ENCODE measurements around the gene EXOC7.
"Not testable (repeated sequence)": the region's sequence is repeated elsewhere in the genome, so short reads cannot be mapped to it uniquely, and the experiment has no call there.

The EXOC7 gene

GRCh38 chr17:76051561-76051960, 52.0 kb downstream of the EXOC7 start:
- no peak for DNase-seq
- H3K4me3 Mint-ChIP-seq: no peak overlapping the region
- no peak for ATAC-seq (replicated peaks)
- H3K9me3 Mint-ChIP-seq: no peaks in the 10 kb centered on the region
- H3K4me1 Mint-ChIP-seq (ENCODE audit: low read depth in 2 of 2): peaks cover 8 to 16% of the 10 kb centered on the region in 2 donors
- no peak overlapping the region for H3K27ac Mint-ChIP-seq
- peaks cover 81% of the 10 kb centered on the region for H3K36me3 Mint-ChIP-seq (ENCODE audit: insufficient read depth)
- H3K27me3 Mint-ChIP-seq: no peaks in the 10 kb centered on the region

- H3K4me3 Mint-ChIP-seq: no peak overlapping the region
- DNase-seq (no peak), ATAC-seq (replicated peaks) (no peak)
- no peak overlapping the region for H3K27ac Mint-ChIP-seq
- peaks cover 81% of the 10 kb centered on the region for H3K36me3 Mint-ChIP-seq (ENCODE audit: insufficient read depth)
- no peaks in the 10 kb centered on the region for H3K9me3 Mint-ChIP-seq
- peaks cover 8 to 13% of the 10 kb centered on the region in 2 donors for H3K4me1 Mint-ChIP-seq (ENCODE audit: low read depth in 2 of 2)
- H3K27me3 Mint-ChIP-seq: no peaks in the 10 kb centered on the region
Measured at GRCh38 chr17:76050538-76051467, 52.8 kb downstream of the EXOC7 start.

GRCh38 chr17:76049836-76050537, 53.6 kb downstream of the EXOC7 start:
- Mint-ChIP-seq H3K4me1 (ENCODE audit: low read depth in 2 of 2) (peaks cover 8 to 13% of the 10 kb centered on the region in 2 donors), H3K27me3 (no peaks in the 10 kb centered on the region), H3K36me3 (ENCODE audit: insufficient read depth) (peaks cover 81% of the 10 kb centered on the region), H3K9me3 (no peaks in the 10 kb centered on the region), H3K27ac (peak overlapping the region in 1 of 2 donors; percentile 70), H3K4me3 (no peak overlapping the region)
- DNase-seq: no peak
- no peak for ATAC-seq (replicated peaks)

GRCh38 chr17:76049239-76049638, 54.3 kb downstream of the EXOC7 start:
- Mint-ChIP-seq H3K27me3 (no peaks in the 10 kb centered on the region), H3K27ac (peak overlapping the region; percentile 27 to 70), H3K9me3 (no peaks in the 10 kb centered on the region), H3K36me3 (ENCODE audit: insufficient read depth) (peaks cover 82% of the 10 kb centered on the region), H3K4me1 (ENCODE audit: low read depth in 2 of 2) (peaks cover 8 to 13% of the 10 kb centered on the region in 2 donors), H3K4me3 (no peak overlapping the region)
- ATAC-seq (replicated peaks): no peak
- no peak for DNase-seq

- peaks cover 8 to 13% of the 10 kb centered on the region in 2 donors for H3K4me1 Mint-ChIP-seq (ENCODE audit: low read depth in 2 of 2)
- ATAC-seq (replicated peaks): no peak
- peaks cover 86% of the 10 kb centered on the region for H3K36me3 Mint-ChIP-seq (ENCODE audit: insufficient read depth)
- H3K27me3 Mint-ChIP-seq: no peaks in the 10 kb centered on the region
- no peak overlapping the region for H3K4me3 Mint-ChIP-seq
- DNase-seq: no peak
- H3K9me3 Mint-ChIP-seq: no peaks in the 10 kb centered on the region
- peak overlapping the region; percentile 27 to 70 for H3K27ac Mint-ChIP-seq
Measured at GRCh38 chr17:76048711-76049110, 54.9 kb downstream of the EXOC7 start.

GRCh38 chr17:76048025-76048605, 55.5 kb downstream of the EXOC7 start:
- Mint-ChIP-seq H3K36me3 (ENCODE audit: insufficient read depth) (peaks cover 86% of the 10 kb centered on the region), H3K9me3 (no peaks in the 10 kb centered on the region), H3K4me3 (no peak overlapping the region), H3K4me1 (ENCODE audit: low read depth in 2 of 2) (peaks cover 8 to 13% of the 10 kb centered on the region in 2 donors), H3K27me3 (no peaks in the 10 kb centered on the region), H3K27ac (peak overlapping the region; percentile 7 to 70)
- ATAC-seq (replicated peaks) (no peak), DNase-seq (no peak)

- ATAC-seq (replicated peaks) (no peak), DNase-seq (no peak)
- H3K27ac Mint-ChIP-seq: no peak overlapping the region
- no peaks in the 10 kb centered on the region for H3K9me3 Mint-ChIP-seq
- no peaks in the 10 kb centered on the region for H3K27me3 Mint-ChIP-seq
- peaks cover 95% of the 10 kb centered on the region for H3K36me3 Mint-ChIP-seq (ENCODE audit: insufficient read depth)
- H3K4me1 Mint-ChIP-seq (ENCODE audit: low read depth in 2 of 2): peaks cover 5 to 9% of the 10 kb centered on the region in 2 donors
- H3K4me3 Mint-ChIP-seq: no peak overlapping the region
Measured at GRCh38 chr17:76046064-76046463, 57.5 kb downstream of the EXOC7 start.

GRCh38 chr17:76044475-76045007, 59.0 kb downstream of the EXOC7 start:
- not testable (repeated sequence) for H3K4me1 Mint-ChIP-seq (ENCODE audit: low read depth in 2 of 2); H3K27me3 Mint-ChIP-seq; H3K9me3 Mint-ChIP-seq; H3K4me3 Mint-ChIP-seq; ATAC-seq (replicated peaks); DNase-seq
- H3K27ac Mint-ChIP-seq: peak overlapping the region in 1 of 2 donors; percentile 49
- H3K36me3 Mint-ChIP-seq (ENCODE audit: insufficient read depth): peaks cover 90% of the 10 kb centered on the region

- ATAC-seq (replicated peaks); DNase-seq; H3K9me3 Mint-ChIP-seq; H3K27ac Mint-ChIP-seq; H3K4me1 Mint-ChIP-seq (ENCODE audit: low read depth in 2 of 2); H3K4me3 Mint-ChIP-seq; H3K27me3 Mint-ChIP-seq: not testable (repeated sequence)
- peaks cover 87% of the 10 kb centered on the region for H3K36me3 Mint-ChIP-seq (ENCODE audit: insufficient read depth)
Measured at GRCh38 chr17:76042868-76043267, 60.7 kb downstream of the EXOC7 start.

- Mint-ChIP-seq H3K9me3 (no peaks in the 10 kb centered on the region), H3K27ac (peak overlapping the region in 1 of 2 donors; percentile 81), H3K36me3 (ENCODE audit: insufficient read depth) (peaks cover 63% of the 10 kb centered on the region)
Measured at GRCh38 chr17:76040376-76040775, 63.2 kb downstream of the EXOC7 start.

GRCh38 chr17:76039121-76039520, 64.5 kb downstream of the EXOC7 start:
- Mint-ChIP-seq H3K27me3 (no peaks in the 10 kb centered on the region), H3K9me3 (no peaks in the 10 kb centered on the region), H3K4me3 (no peak overlapping the region), H3K27ac (no peak overlapping the region), H3K4me1 (ENCODE audit: low read depth in 2 of 2) (no peaks in the 10 kb centered on the region), H3K36me3 (ENCODE audit: insufficient read depth) (peaks cover 51% of the 10 kb centered on the region)
- ATAC-seq (replicated peaks) (no peak), DNase-seq (no peak)

More at GRCh38 chr17:76040376-76040775, 63.2 kb downstream of the EXOC7 start:
- H3K27me3 Mint-ChIP-seq: no peaks in the 10 kb centered on the region
- no peaks in the 10 kb centered on the region for H3K4me1 Mint-ChIP-seq (ENCODE audit: low read depth in 2 of 2)
- ATAC-seq (replicated peaks) (no peak), DNase-seq (no peak)
- H3K4me3 Mint-ChIP-seq: no peak overlapping the region

GRCh38 chr17:76038050-76038449, 65.5 kb downstream of the EXOC7 start:
- Mint-ChIP-seq H3K36me3 (ENCODE audit: insufficient read depth) (peaks cover 40% of the 10 kb centered on the region), H3K27ac (peak overlapping the region in 1 of 2 donors; percentile 32), H3K4me1 (ENCODE audit: low read depth in 2 of 2) (no peaks in the 10 kb centered on the region), H3K27me3 (no peaks in the 10 kb centered on the region), H3K4me3 (no peak overlapping the region), H3K9me3 (no peaks in the 10 kb centered on the region)
- no peak for DNase-seq
- no peak for ATAC-seq (replicated peaks)

GRCh38 chr17:76036497-76037261, 66.9 kb downstream of the EXOC7 start:
- no peak for DNase-seq

More at GRCh38 chr17:76036497-76037261, 66.9 kb downstream of the EXOC7 start:
- H3K9me3 Mint-ChIP-seq: no peaks in the 10 kb centered on the region
- H3K4me3 Mint-ChIP-seq: no peak overlapping the region
- H3K27me3 Mint-ChIP-seq: no peaks in the 10 kb centered on the region
- H3K27ac Mint-ChIP-seq: peak overlapping the region in 1 of 2 donors; percentile 26
- no peaks in the 10 kb centered on the region for H3K4me1 Mint-ChIP-seq (ENCODE audit: low read depth in 2 of 2)
- peaks cover 27% of the 10 kb centered on the region for H3K36me3 Mint-ChIP-seq (ENCODE audit: insufficient read depth)
- no peak for ATAC-seq (replicated peaks)

All from effector memory CD8-positive, alpha-beta T cell (primary cell).